Caki2 (cell line): Measurements from ENCODE around the gene CMTM7. TPM values are rescaled to one million over a fixed set of nuclear protein-coding genes. Genes with fewer than 3 reads are reported as not detected.
A peak's percentile ranks its signal among the peaks of the same experiment; 100 is the strongest.

Experiments
- DNase-seq: peaks from one replicate; pipeline ENCODE4 v3.0.0-alpha.2; 2015; ENCODE audit warnings: low read depth
- in situ Hi-C: cut with HindIII; loops from 2 replicates; pipeline ENCODE4 v1.10.0; 2016; ENCODE audit warnings: low sequenced_read_pairs, low pct_unique_long_range_greater_than_20kb, mixed read lengths
- total RNA-seq: library from RNA; depleted of rRNA; stranded (reverse); fragments of >200 nt; shearing (Covaris generic); gene quantifications from 2 replicates; pipeline ENCODE4 v1.2.3, GENCODE V29; 2014; ENCODE audit warnings: low replicate concordance; rRNA removed

The CMTM7 gene
- 1.4 and 15.5 TPM in 2 replicates for total RNA-seq

GRCh38 chr3:32391643-32392535 is at the start of gene CMTM7:
Gene CMTM7 (plus strand): TSS chr3:32391853. CDS start chr3:32391907, 54 bp downstream.
- in situ Hi-C loops = no loop called here
- peak; percentile 69 for DNase-seq

GRCh38 chr3:32347343-32348125 is 44.1 kb upstream of the CMTM7 start:
- in situ Hi-C loops = no loop called here

GRCh38 chr3:32349184-32349583 is 42.5 kb upstream of the CMTM7 start:
- no peak for DNase-seq
- in situ Hi-C loops = no loop called here

More at GRCh38 chr3:32347343-32348125, 44.1 kb upstream of the CMTM7 start:
- peak; percentile 8 for DNase-seq

- in situ Hi-C loops = no loop called here
These were observed 39.1 kb upstream of the CMTM7 start for GRCh38 chr3:32352563-32352962.

GRCh38 chr3:32353351-32353750 is 38.3 kb upstream of the CMTM7 start:
- DNase-seq = no peak
- in situ Hi-C loops = no loop called here

More at GRCh38 chr3:32352563-32352962, 39.1 kb upstream of the CMTM7 start:
- DNase-seq = no peak

GRCh38 chr3:32354362-32354778 is 37.3 kb upstream of the CMTM7 start:
- in situ Hi-C loops = no loop called here
- DNase-seq = no peak

- DNase-seq = no peak
- in situ Hi-C loops = no loop called here
These were observed 35.8 kb upstream of the CMTM7 start for GRCh38 chr3:32355751-32356291.

GRCh38 chr3:32359766-32360492 is 31.7 kb upstream of the CMTM7 start:
- in situ Hi-C loops = no loop called here
- peak; percentile 10 for DNase-seq

GRCh38 chr3:32360493-32360827 is 31.2 kb upstream of the CMTM7 start:
- no peak for DNase-seq
- in situ Hi-C loops = no loop called here

- DNase-seq = no peak
- in situ Hi-C loops = no loop called here
These were observed 24.8 kb upstream of the CMTM7 start for GRCh38 chr3:32366638-32367397.

- in situ Hi-C loops = no loop called here
- DNase-seq = no peak
These were observed 24.2 kb upstream of the CMTM7 start for GRCh38 chr3:32367442-32367841.

- no peak for DNase-seq
- in situ Hi-C loops = no loop called here
These were observed 20.0 kb upstream of the CMTM7 start for GRCh38 chr3:32371461-32372212.

GRCh38 chr3:32372213-32372490 is 19.5 kb upstream of the CMTM7 start:
- no peak for DNase-seq
- in situ Hi-C loops = no loop called here

- DNase-seq = no peak
- in situ Hi-C loops = no loop called here
These were observed 18.4 kb upstream of the CMTM7 start for GRCh38 chr3:32373276-32373675.

GRCh38 chr3:32373844-32374243 is 17.8 kb upstream of the CMTM7 start:
- in situ Hi-C loops = no loop called here

GRCh38 chr3:32374788-32375595 is 16.7 kb upstream of the CMTM7 start:
- DNase-seq = peak; percentile 62
- in situ Hi-C loops = no loop called here

More at GRCh38 chr3:32373844-32374243, 17.8 kb upstream of the CMTM7 start:
- no peak for DNase-seq

GRCh38 chr3:32375596-32375930 is 16.1 kb upstream of the CMTM7 start:
- in situ Hi-C loops = no loop called here
- no peak for DNase-seq
